K562 (cell line): ENCODE measurements around the gene FRMD4A. TPM values are rescaled to one million over a fixed set of nuclear protein-coding genes. Genes with fewer than 3 reads are reported as not detected.

ENCODE experiments used
- ATAC-seq: fragments of 200-7000 bp; cut with Tn5 transposase; 3 replicates; pipeline ENCODE4 v1.9.1; 2020; ENCODE audit warnings: moderate library complexity
- BruUV-seq: library from RNA; stranded (reverse); fragments of 400-500 nt; replicated peaks from 2 replicates; lab custom pipeline; 2021; lab: Mats Ljungman, UMichigan
- CTCF ChIA-PET: fragments of 300-600 bp; formaldehyde crosslinking; extraction: SDS; loops from one replicate; lab custom pipeline; 2021; ENCODE audit warnings: low intra/inter-chr PET ratio; lab: Yijun Ruan, JAX
- POLR2A ChIA-PET: fragments of 300-600, 350-650 bp; sonication (Branson Sonifier 250); formaldehyde crosslinking; extraction: SDS; loops from one replicate; lab custom pipeline; 2021; ENCODE audit warnings: antibody characterized with exemption, inconsistent platforms; lab: Yijun Ruan, JAX
- DNase-seq, 4 experiments: peaks; one replicate each; pipeline versions ENCODE4 v3.0.0 to v3.0.0-alpha.2; 2011 to 2018; ENCODE audit warnings: low spot score in 3 of 4, mixed read lengths in 3 of 4; ENCODE audit errors: extremely low read depth in 1 of 4
- FAIRE-seq: peaks from 2 replicates; lab custom pipeline; 2011; peaks lifted over from hg19 to GRCh38; lab: Jason Lieb, UNC
- H2AFZ ChIP-seq: 2 replicates; pipeline ENCODE4 v1.6.0; 2011; ENCODE audit warnings: low read depth, low read length, control low read depth, inconsistent platforms
- H3K27ac ChIP-seq: fragments of 200-600 bp; 3 replicates; pipeline ENCODE4 v1.8.0; 2011; ENCODE audit warnings: low read depth, mild to moderate bottlenecking, control low read depth, inconsistent platforms, low read length, moderate library complexity, mixed read lengths; ENCODE audit errors: extremely low read depth
- H3K27me3 ChIP-seq, 2 experiments: fragments of 300-600 bp in 1 of 2; 2 replicates in 1 of 2; 3 replicates in 1 of 2; pipeline versions ENCODE4 v1.6.0 to v1.8.0; 2011; ENCODE audit warnings: inconsistent platforms in 2 of 2, low read length in 2 of 2, mild to moderate bottlenecking in 1 of 2, mixed read lengths in 1 of 2, moderate library complexity in 1 of 2; ENCODE audit not compliant: control insufficient read depth in 2 of 2, insufficient read depth in 2 of 2
- H3K36me3 ChIP-seq: fragments of 300-600 bp; 3 replicates; pipeline ENCODE4 v1.8.0; 2011; ENCODE audit warnings: mild to moderate bottlenecking, low read length, inconsistent platforms; ENCODE audit not compliant: control insufficient read depth, insufficient read depth
- H3K4me1 ChIP-seq, 2 experiments: fragments of 200-600 bp in 1 of 2; replicated peaks in 1 of 2; 2 replicates in 1 of 2; 3 replicates in 1 of 2; pipeline versions ENCODE4 v1.5.1 to v1.8.0; 2011; ENCODE audit warnings: inconsistent platforms in 2 of 2, low read length in 2 of 2, mild to moderate bottlenecking in 1 of 2, mixed read lengths in 1 of 2, moderate library complexity in 1 of 2; ENCODE audit not compliant: control insufficient read depth in 2 of 2, insufficient read depth in 2 of 2
- H3K4me2 ChIP-seq: 2 replicates; pipeline ENCODE4 v1.6.1; 2011; ENCODE audit warnings: low read length, control low read depth, inconsistent platforms, mixed read lengths; ENCODE audit not compliant: insufficient read depth
- H3K4me3 ChIP-seq: fragments of 200-600 bp; sonication (generic), shearing (Covaris generic); 2 replicates; pipeline ENCODE4 v1.5.1; 2016; ENCODE audit warnings: control low read depth, inconsistent platforms
- H3K79me2 ChIP-seq: fragments of 200-600 bp; 3 replicates; pipeline ENCODE4 v1.8.0; 2011; ENCODE audit warnings: low read length, inconsistent platforms; ENCODE audit not compliant: control insufficient read depth, insufficient read depth
- H3K9ac ChIP-seq, 2 experiments: 2 replicates each; pipeline versions ENCODE4 v1.6.0 to v1.6.1; 2011; ENCODE audit warnings: low read depth in 2 of 2, low read length in 2 of 2, control low read depth in 1 of 2, inconsistent platforms in 1 of 2, mild to moderate bottlenecking in 1 of 2, mixed read lengths in 1 of 2; ENCODE audit not compliant: insufficient read depth in 1 of 2
- H3K9me1 ChIP-seq: one replicate; pipeline ENCODE4 v1.6.0; 2011; ENCODE audit warnings: inconsistent platforms, mild to moderate bottlenecking, low read length, moderate library complexity; ENCODE audit not compliant: control insufficient read depth, insufficient read depth
- H3K9me3 ChIP-seq: replicated peaks from 2 replicates; pipeline ENCODE4 v1.5.1; 2011; ENCODE audit warnings: low read depth, low read length, inconsistent platforms; ENCODE audit not compliant: control insufficient read depth, insufficient read depth
- H4K20me1 ChIP-seq: replicated peaks from 2 replicates; pipeline ENCODE4 v1.6.1; 2011; ENCODE audit warnings: low read length, inconsistent platforms, mixed read lengths; ENCODE audit not compliant: control insufficient read depth, insufficient read depth
- BDP1 ChIP-seq: IDR thresholded peaks from 3 replicates; pipeline ENCODE4 v1.6.1; 2011; ENCODE audit not compliant: insufficient read length, insufficient read depth
- DACH1 ChIP-seq: fragments of 450-650 bp; IDR thresholded peaks from 2 replicates; pipeline ENCODE4 v1.6.1; 2018; ENCODE audit not compliant: partially characterized antibody
- KAT7 ChIP-seq: sonication (generic); formaldehyde crosslinking; IDR thresholded peaks from 2 replicates; pipeline ENCODE4 v1.8.0; 2022; ENCODE audit warnings: missing genetic modification reagents, mild to moderate bottlenecking, borderline replicate concordance
- MLLT1 ChIP-seq, 2 experiments: fragments of 450-650 bp; IDR thresholded peaks; 2 replicates each; pipeline ENCODE4 v1.6.1; 2016
- NFIC ChIP-seq: fragments of 450-650 bp; IDR thresholded peaks from 2 replicates; pipeline ENCODE4 v1.6.1; 2017; ENCODE audit warnings: mild to moderate bottlenecking, inconsistent platforms
- PRPF4 ChIP-seq: fragments of 200-400 bp; formaldehyde crosslinking; IDR thresholded peaks from one replicate; pipeline ENCODE4 v1.6.1; 2017; ENCODE audit warnings: low read length, low read depth, mild to moderate bottlenecking; ENCODE audit not compliant: insufficient read depth, poor library complexity, severe bottlenecking
- STAT5A ChIP-seq: IDR thresholded peaks from 2 replicates; pipeline ENCODE4 v1.6.1; 2012; ENCODE audit warnings: low read length, inconsistent platforms, borderline replicate concordance
- YBX1 ChIP-seq: fragments of 450-650 bp; IDR thresholded peaks from 2 replicates; pipeline ENCODE4 v1.7.1; 2016; ENCODE audit warnings: mild to moderate bottlenecking
- ZFX ChIP-seq: sonication (generic); formaldehyde crosslinking; IDR thresholded peaks from 2 replicates; pipeline ENCODE4 v1.8.0; 2022; ENCODE audit warnings: mild to moderate bottlenecking, missing genetic modification reagents, moderate library complexity
- ZNF184 ChIP-seq: sonication (generic); formaldehyde crosslinking; IDR thresholded peaks from 2 replicates; pipeline ENCODE4 v1.5.0; 2020; ENCODE audit warnings: missing genetic modification reagents
- ZNF699 ChIP-seq: fragments of 250-450 bp; sonication (Bioruptor Pico); IDR thresholded peaks from 2 replicates; pipeline ENCODE4 v1.8.0; 2021; ENCODE audit warnings: mild to moderate bottlenecking, moderate library complexity; ENCODE audit not compliant: insufficient replicate concordance
- ZNF740 ChIP-seq, 3 experiments: fragments of 200-800 bp in 1 of 3; sonication (Bioruptor generic) in 1 of 3; sonication (generic) in 1 of 3; formaldehyde crosslinking in 1 of 3; IDR thresholded peaks; 2 replicates each; pipeline versions ENCODE4 v1.6.1 to v1.8.0; 2016 to 2022; ENCODE audit warnings: mild to moderate bottlenecking in 2 of 3, missing compliant biosample characterization in 2 of 3, missing genetic modification characterization in 2 of 3, missing genetic modification reagents in 1 of 3
- ZSCAN32 ChIP-seq: fragments of 450-650 bp; formaldehyde crosslinking; IDR thresholded peaks from 2 replicates; pipeline ENCODE4 v1.4.0; 2020; ENCODE audit warnings: mild to moderate bottlenecking, moderate library complexity
- in situ Hi-C: fragments of 300-500 bp; cut with MboI; formaldehyde crosslinking; loops from 4 replicates; pipeline ENCODE4 v1.15.0; 2018; ENCODE audit warnings: inconsistent platforms, mixed read lengths
- intact Hi-C: fragments of 100-400 bp; cut with micrococcal nuclease; formaldehyde crosslinking; loops from 2 replicates; pipeline ENCODE4 v1.14.2; 2022
- polyA plus RNA-seq, 8 experiments: library from polyadenylated mRNA; depleted of rRNA in 4 of 8; stranded (reverse) in 5 of 8; unstranded in 3 of 8; fragments of >200 nt; fragmentation: Nextera tagmentation in 2 of 8; fragmentation: Illumina TruSeq in 1 of 8; extraction: Ambion mirVana in 2 of 8; extraction: Trizol in 1 of 8; gene quantifications; 2 replicates each; pipeline versions ENCODE4 v1.2.1 to v1.2.3, GENCODE V29; 2011 to 2014; ENCODE audit warnings: inconsistent platforms in 1 of 8, missing spikeins in 1 of 8
- total RNA-seq, 7 experiments: library from RNA; depleted of rRNA in 6 of 7; stranded (reverse); fragments of >200 nt in 6 of 7; fragmentation: Illumina TruSeq in 2 of 7; extraction: Trizol in 2 of 7; gene quantifications; 2 replicates each; pipeline versions ENCODE4 v1.2.1 to v1.2.3, GENCODE V29; 2011 to 2021; ENCODE audit warnings: low replicate concordance in 1 of 7

FRMD4A gene
- total and polyA plus RNA-seq, 9 of the 15 experiments (the other 6 are each of a cell fraction or from before 2014, with no cell fraction given), result 0.80 to 5.2 (median 3.0) TPM

GRCh38 chr10:13630231-13630630, 700.5 kb downstream of the FRMD4A start:
- H3K9me3 ChIP-seq, result no peaks in the 10 kb centered on the region
- no peaks in the 10 kb centered on the region for H3K9me1 ChIP-seq
- peaks cover 13% of the 10 kb centered on the region; the same call in 2 of the 3 replicates for H3K36me3 ChIP-seq
- no peak overlapping the region for H3K4me3 ChIP-seq
- ATAC-seq, result no peak
- no peak for TF ChIP-seq ZFX (CRISPR knock-in tag)
- TF ChIP-seq NFIC, result no peak
- no peak for TF ChIP-seq BDP1
- TF ChIP-seq YBX1, result no peak
- no peak for TF ChIP-seq ZSCAN32 (CRISPR knock-in tag)
- TF ChIP-seq ZNF184 (CRISPR knock-in tag), result no peak
- no peak for TF ChIP-seq ZNF699 (CRISPR knock-in tag)
- no peak for TF ChIP-seq ZNF740 (CRISPR knock-in tag; IDR thresholded peaks at IDR 0.05)
- TF ChIP-seq ZNF740 (tag; IDR thresholded peaks at IDR 0.05), result no peak
- TF ChIP-seq MLLT1 (IDR thresholded peaks at IDR 0.05), result no peak
- no peak for TF ChIP-seq KAT7 (CRISPR knock-in tag)
- TF ChIP-seq DACH1, result no peak
- no peak for TF ChIP-seq PRPF4
- TF ChIP-seq STAT5A, result no peak
- no peaks in the 10 kb centered on the region for H3K27me3 ChIP-seq
- H3K9ac ChIP-seq, result no peak overlapping the region
- ChIA-PET POLR2A (interaction anchor here (1.4 kb wide), 1 partner anchor 15 kb away, joined by 3 read pairs; no protein-coding TSS in a partner anchor), CTCF (interaction anchor here (0.6 kb wide), 1 partner anchor 806 kb away, joined by 3 read pairs; no protein-coding TSS in a partner anchor)
- FAIRE-seq, result no peak
- no peak overlapping the region for H3K4me2 ChIP-seq
- no peaks in the 10 kb centered on the region for H3K4me1 ChIP-seq
- no TSS peak for BruUV-seq
- no peaks in the 10 kb centered on the region for H3K79me2 ChIP-seq
- intact Hi-C loops (no loop called here), in situ Hi-C loops (no loop called here)
- no peak overlapping the region for H3K27ac ChIP-seq
- no peak for DNase-seq
- no peaks in the 10 kb centered on the region for H4K20me1 ChIP-seq
- no peak overlapping the region for H2AFZ ChIP-seq
